Activated CD4-positive, alpha-beta T cell treated with anti-CD3 and anti-CD28 coated beads for 36 hours (primary cell): ENCODE measurements around the gene CITED1. TPM values are rescaled to one million over a fixed set of nuclear protein-coding genes. Genes with fewer than 3 reads are reported as not detected.
"Not testable (repeated sequence)": the region's sequence is repeated elsewhere in the genome, so short reads cannot be mapped to it uniquely, and the experiment has no call there.

Source experiments
- ATAC-seq: fragments of 200-7000 bp; cut with Tn5 transposase; one replicate; pipeline ENCODE4 v1.10.0; 2021; ENCODE audit warnings: mild to moderate bottlenecking, moderate library complexity
- CTCF ChIA-PET: fragments of 350-600 bp; sonication (Branson Sonifier 250); formaldehyde crosslinking; loops from one replicate; lab custom pipeline; 2021; ENCODE audit warnings: antibody characterized with exemption; lab: Charles Lee
- POLR2A ChIA-PET: fragments of 350-600 bp; sonication (Branson Sonifier 250); formaldehyde crosslinking; loops from one replicate; lab custom pipeline; 2021; ENCODE audit warnings: antibody characterized with exemption, inconsistent platforms; lab: Charles Lee
- DNase-seq: peaks from one replicate; pipeline ENCODE4 v3.0.0-alpha.2; 2020
- H3K27ac Mint-ChIP-seq: one replicate; pipeline ENCODE4 v1.8.0; 2021; ENCODE audit warnings: mixed read lengths
- H3K27me3 Mint-ChIP-seq: one replicate; pipeline ENCODE4 v1.8.0; 2021; ENCODE audit warnings: mixed read lengths
- H3K36me3 Mint-ChIP-seq: one replicate; pipeline ENCODE4 v1.8.0; 2021; ENCODE audit warnings: low read depth, mixed read lengths
- H3K4me1 Mint-ChIP-seq: one replicate; pipeline ENCODE4 v1.8.0; 2021; ENCODE audit warnings: mixed read lengths
- H3K4me3 Mint-ChIP-seq: one replicate; pipeline ENCODE4 v1.8.0; 2021; ENCODE audit warnings: mild to moderate bottlenecking, moderate library complexity, mixed read lengths
- H3K9me3 Mint-ChIP-seq: one replicate; pipeline ENCODE4 v1.8.0; 2021; ENCODE audit warnings: low read depth, mixed read lengths
- intact Hi-C, 2 experiments: fragments of 100-400 bp; cut with DNase I in 1 of 2; cut with micrococcal nuclease in 1 of 2; formaldehyde crosslinking; loops; one replicate each; pipeline versions ENCODE4 v1.14.2 to v1.15.1; 2022 to 2024; cut with DNase I, micrococcal nuclease
- total RNA-seq, 2 experiments: library from RNA; stranded (reverse); gene quantifications; one replicate each; pipeline ENCODE4 v1.2.3, GENCODE V29; 2021

Gene CITED1
- total RNA-seq, 2 experiments from 2014 or later: 0.25 TPM; not detected in 1

GRCh38 chrX:72326605-72327300 is 21.0 kb upstream of the CITED1 start:
- Mint-ChIP-seq H3K4me1 (peaks cover 3% of the 10 kb centered on the region), H3K36me3 (no peaks in the 10 kb centered on the region), H3K9me3 (no peaks in the 10 kb centered on the region), H3K4me3 (no peak overlapping the region), H3K27ac (no peak overlapping the region), H3K27me3 (no peaks in the 10 kb centered on the region)
- POLR2A ChIA-PET: no interaction called here
- no peak for DNase-seq
- CTCF ChIA-PET: interaction anchor here (0.9 kb wide), 1 partner anchor 19 kb away, joined by 4 read pairs; no protein-coding TSS in a partner anchor
- intact Hi-C loops: no loop called here
- ATAC-seq: no peak

- H3K9me3 Mint-ChIP-seq, ATAC-seq, H3K4me3 Mint-ChIP-seq, H3K4me1 Mint-ChIP-seq, intact Hi-C loops, H3K27ac Mint-ChIP-seq, H3K27me3 Mint-ChIP-seq, H3K36me3 Mint-ChIP-seq, POLR2A ChIA-PET, DNase-seq: not testable (repeated sequence)
- CTCF ChIA-PET: interaction anchor here (0.6 kb wide), 1 partner anchor 274 kb away, joined by 3 read pairs; no protein-coding TSS in a partner anchor
Measured at GRCh38 chrX:72319651-72320050, 13.9 kb upstream of the CITED1 start.

GRCh38 chrX:72317139-72317538 is 11.4 kb upstream of the CITED1 start:
- Mint-ChIP-seq H3K4me3 (no peak overlapping the region), H3K9me3 (no peaks in the 10 kb centered on the region), H3K27me3 (no peaks in the 10 kb centered on the region), H3K4me1 (no peaks in the 10 kb centered on the region), H3K27ac (no peak overlapping the region), H3K36me3 (no peaks in the 10 kb centered on the region)
- DNase-seq: no peak
- ChIA-PET CTCF (no interaction called here), POLR2A (no interaction called here)
- ATAC-seq: no peak
- intact Hi-C loops: no loop called here

GRCh38 chrX:72316408-72317110 is 10.8 kb upstream of the CITED1 start:
- H3K4me1 Mint-ChIP-seq: no peaks in the 10 kb centered on the region
- DNase-seq (no peak), ATAC-seq (no peak)
- H3K27me3 Mint-ChIP-seq: no peaks in the 10 kb centered on the region
- POLR2A ChIA-PET: no interaction called here
- H3K9me3 Mint-ChIP-seq: no peaks in the 10 kb centered on the region
- no peaks in the 10 kb centered on the region for H3K36me3 Mint-ChIP-seq
- no peak overlapping the region for H3K27ac Mint-ChIP-seq
- no peak overlapping the region for H3K4me3 Mint-ChIP-seq
- CTCF ChIA-PET: no interaction called here
- intact Hi-C loops: no loop called here

GRCh38 chrX:72314881-72315280 is 9.2 kb upstream of the CITED1 start:
- H3K4me3 Mint-ChIP-seq: no peak overlapping the region
- no peak for DNase-seq
- intact Hi-C loops: no loop called here
- POLR2A ChIA-PET: no interaction called here
- H3K4me1 Mint-ChIP-seq: no peaks in the 10 kb centered on the region
- H3K36me3 Mint-ChIP-seq: no peaks in the 10 kb centered on the region
- ATAC-seq: no peak
- H3K27ac Mint-ChIP-seq: no peak overlapping the region
- CTCF ChIA-PET: no interaction called here
- no peaks in the 10 kb centered on the region for H3K9me3 Mint-ChIP-seq
- H3K27me3 Mint-ChIP-seq: peaks cover 1% of the 10 kb centered on the region

- ATAC-seq (no peak), DNase-seq (no peak)
- POLR2A ChIA-PET: no interaction called here
- intact Hi-C loops: no loop called here
- H3K27me3 Mint-ChIP-seq: peaks cover 9% of the 10 kb centered on the region
- no peak overlapping the region for H3K4me3 Mint-ChIP-seq
- H3K36me3 Mint-ChIP-seq: no peaks in the 10 kb centered on the region
- H3K27ac Mint-ChIP-seq: no peak overlapping the region
- H3K4me1 Mint-ChIP-seq: peaks cover 4% of the 10 kb centered on the region
- no peaks in the 10 kb centered on the region for H3K9me3 Mint-ChIP-seq
- CTCF ChIA-PET: no interaction called here
Measured at GRCh38 chrX:72313707-72314641, 8.3 kb upstream of the CITED1 start.

- Mint-ChIP-seq H3K4me3 (no peak overlapping the region), H3K9me3 (no peaks in the 10 kb centered on the region), H3K36me3 (no peaks in the 10 kb centered on the region), H3K27ac (no peak overlapping the region), H3K27me3 (peaks cover 20% of the 10 kb centered on the region), H3K4me1 (peaks cover 17% of the 10 kb centered on the region)
- DNase-seq: no peak
- intact Hi-C loops: no loop called here
- ATAC-seq: no peak
- CTCF ChIA-PET: no interaction called here
- POLR2A ChIA-PET: no interaction called here
Measured at GRCh38 chrX:72312311-72312940, 6.7 kb upstream of the CITED1 start.

GRCh38 chrX:72309297-72310071 is 3.8 kb upstream of the CITED1 start:
- no peak overlapping the region for H3K27ac Mint-ChIP-seq
- DNase-seq: no peak
- no peak for ATAC-seq
- no peaks in the 10 kb centered on the region for H3K36me3 Mint-ChIP-seq
- POLR2A ChIA-PET: no interaction called here
- no peak overlapping the region for H3K4me3 Mint-ChIP-seq
- no peaks in the 10 kb centered on the region for H3K9me3 Mint-ChIP-seq
- intact Hi-C loops: loop anchor here in 1 of 2 experiments (10.0 kb wide), 1 partner anchor 235 kb away; no protein-coding TSS in a partner anchor
- CTCF ChIA-PET: interaction anchor here (0.6 kb wide), 1 partner anchor 30 kb away, joined by 3 read pairs; no protein-coding TSS in a partner anchor
- H3K4me1 Mint-ChIP-seq: peaks cover 24% of the 10 kb centered on the region
- H3K27me3 Mint-ChIP-seq: peaks cover 34% of the 10 kb centered on the region

GRCh38 chrX:72308566-72309296 is 3.0 kb upstream of the CITED1 start:
- peak overlapping the region; percentile 48 for H3K4me3 Mint-ChIP-seq
- POLR2A ChIA-PET: no interaction called here
- CTCF ChIA-PET: interaction anchor here (0.6 kb wide), 1 partner anchor 29 kb away, joined by 3 read pairs; no protein-coding TSS in a partner anchor
- H3K27ac Mint-ChIP-seq: no peak overlapping the region
- H3K4me1 Mint-ChIP-seq: peaks cover 24% of the 10 kb centered on the region
- H3K9me3 Mint-ChIP-seq: no peaks in the 10 kb centered on the region
- intact Hi-C loops: loop anchor here in 1 of 2 experiments (10.0 kb wide), 1 partner anchor 236 kb away; no protein-coding TSS in a partner anchor
- ATAC-seq (peak; percentile 68), DNase-seq (peak; percentile 50)
- H3K27me3 Mint-ChIP-seq: peaks cover 38% of the 10 kb centered on the region
- no peaks in the 10 kb centered on the region for H3K36me3 Mint-ChIP-seq

GRCh38 chrX:72308209-72308565 is 2.5 kb upstream of the CITED1 start:
- DNase-seq: no peak
- H3K36me3 Mint-ChIP-seq: no peaks in the 10 kb centered on the region
- no peak overlapping the region for H3K27ac Mint-ChIP-seq
- no peaks in the 10 kb centered on the region for H3K9me3 Mint-ChIP-seq
- intact Hi-C loops: loop anchor here in 1 of 2 experiments (10.0 kb wide), 1 partner anchor 237 kb away; no protein-coding TSS in a partner anchor
- H3K4me3 Mint-ChIP-seq: peak overlapping the region; percentile 48
- POLR2A ChIA-PET: no interaction called here
- CTCF ChIA-PET: interaction anchor here (1.1 kb wide), 1 partner anchor 263 kb away, joined by 3 read pairs; no protein-coding TSS in a partner anchor
- peaks cover 39% of the 10 kb centered on the region for H3K27me3 Mint-ChIP-seq
- peaks cover 24% of the 10 kb centered on the region for H3K4me1 Mint-ChIP-seq
- no peak for ATAC-seq
